GM18870 (cell line): ENCODE results near the gene ELFN2.
"Not testable (repeated sequence)": the region's sequence is repeated elsewhere in the genome, so short reads cannot be mapped to it uniquely, and the experiment has no call there.

Source experiments
- ATAC-seq: cut with Tn5 transposase; IDR thresholded peaks from one replicate; pipeline ENCODE4 v1.9.1; 2021; ENCODE audit warnings: moderate library complexity; ENCODE audit not compliant: unreplicated experiment

The ELFN2 gene

DNA sequence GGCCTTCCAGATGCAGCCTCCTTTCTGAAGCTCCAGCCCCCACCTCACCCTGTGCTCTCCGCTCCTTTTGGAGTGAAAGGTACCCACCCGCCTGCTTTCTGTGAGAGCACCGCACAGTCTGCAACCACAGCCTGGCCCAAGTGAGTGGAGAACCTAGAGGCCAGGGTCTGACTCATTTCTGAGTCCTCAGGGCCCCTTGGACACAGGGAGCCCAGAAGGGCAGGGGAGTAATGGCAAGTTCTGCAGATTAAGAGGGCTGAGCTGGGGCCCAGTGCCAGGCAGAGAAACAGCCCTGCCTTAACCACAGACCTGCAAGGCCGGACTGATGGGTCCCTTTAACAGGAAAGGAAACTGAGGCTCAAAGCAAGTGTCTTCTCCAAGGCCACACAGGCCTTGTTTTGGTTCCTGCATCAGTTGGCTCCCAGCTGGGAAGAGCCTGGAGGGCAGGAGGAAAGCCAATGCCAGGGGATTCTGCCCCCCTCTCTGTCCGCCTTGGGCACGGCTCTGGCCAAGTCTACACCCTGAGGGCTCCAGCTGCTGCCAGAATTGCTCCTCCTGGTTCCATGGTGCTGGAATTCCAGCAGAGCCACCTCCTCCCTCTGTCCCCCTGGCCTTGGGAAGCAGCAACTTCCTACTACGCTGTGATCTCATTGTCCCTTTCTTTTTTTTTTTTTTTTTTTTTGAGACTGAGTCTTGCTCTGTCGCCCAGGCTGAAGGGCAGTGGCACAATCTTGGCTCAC is 89.9 kb downstream of the ELFN2 start:
- no peak for ATAC-seq

DNA sequence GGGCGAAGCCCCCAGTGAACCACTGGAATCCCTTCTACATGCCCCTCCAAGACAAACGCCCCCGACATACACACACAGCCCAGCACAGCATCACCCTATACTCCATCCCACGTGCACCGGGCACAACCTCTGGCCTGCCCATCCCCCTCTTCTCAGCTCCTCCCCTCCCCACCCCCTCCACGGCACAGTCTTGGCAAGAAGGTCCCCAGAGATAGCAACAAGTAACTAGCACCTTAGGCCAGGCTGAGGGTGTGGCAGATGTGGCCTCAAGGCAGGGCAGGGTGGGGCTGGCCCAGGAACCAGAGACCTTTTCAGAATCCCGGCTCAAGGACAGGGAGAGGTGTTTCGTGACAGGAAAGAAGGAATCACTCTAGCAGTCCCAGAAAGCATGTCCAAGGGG is 90.7 kb downstream of the ELFN2 start:
- ATAC-seq: no peak

DNA sequence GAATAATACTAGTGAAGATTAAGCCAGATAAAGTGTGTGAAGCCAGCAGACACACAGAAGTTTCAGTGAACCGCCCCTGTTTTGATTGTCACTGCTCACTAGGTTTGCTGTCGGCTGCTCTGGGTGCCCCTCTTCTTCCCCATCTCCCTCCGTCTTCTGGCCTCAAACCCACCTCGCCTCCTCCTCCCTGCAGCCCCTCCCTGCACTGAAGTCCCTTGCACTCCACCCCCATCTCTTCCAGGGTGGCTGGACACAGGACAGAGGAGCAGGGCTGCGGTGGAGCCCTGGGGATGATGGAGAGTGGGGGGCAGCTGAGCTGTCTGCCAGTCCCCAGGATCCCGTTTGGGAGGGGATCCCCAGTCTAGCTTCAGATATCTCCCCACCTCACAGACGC is 91.5 kb downstream of the ELFN2 start:
- ATAC-seq: no peak

DNA sequence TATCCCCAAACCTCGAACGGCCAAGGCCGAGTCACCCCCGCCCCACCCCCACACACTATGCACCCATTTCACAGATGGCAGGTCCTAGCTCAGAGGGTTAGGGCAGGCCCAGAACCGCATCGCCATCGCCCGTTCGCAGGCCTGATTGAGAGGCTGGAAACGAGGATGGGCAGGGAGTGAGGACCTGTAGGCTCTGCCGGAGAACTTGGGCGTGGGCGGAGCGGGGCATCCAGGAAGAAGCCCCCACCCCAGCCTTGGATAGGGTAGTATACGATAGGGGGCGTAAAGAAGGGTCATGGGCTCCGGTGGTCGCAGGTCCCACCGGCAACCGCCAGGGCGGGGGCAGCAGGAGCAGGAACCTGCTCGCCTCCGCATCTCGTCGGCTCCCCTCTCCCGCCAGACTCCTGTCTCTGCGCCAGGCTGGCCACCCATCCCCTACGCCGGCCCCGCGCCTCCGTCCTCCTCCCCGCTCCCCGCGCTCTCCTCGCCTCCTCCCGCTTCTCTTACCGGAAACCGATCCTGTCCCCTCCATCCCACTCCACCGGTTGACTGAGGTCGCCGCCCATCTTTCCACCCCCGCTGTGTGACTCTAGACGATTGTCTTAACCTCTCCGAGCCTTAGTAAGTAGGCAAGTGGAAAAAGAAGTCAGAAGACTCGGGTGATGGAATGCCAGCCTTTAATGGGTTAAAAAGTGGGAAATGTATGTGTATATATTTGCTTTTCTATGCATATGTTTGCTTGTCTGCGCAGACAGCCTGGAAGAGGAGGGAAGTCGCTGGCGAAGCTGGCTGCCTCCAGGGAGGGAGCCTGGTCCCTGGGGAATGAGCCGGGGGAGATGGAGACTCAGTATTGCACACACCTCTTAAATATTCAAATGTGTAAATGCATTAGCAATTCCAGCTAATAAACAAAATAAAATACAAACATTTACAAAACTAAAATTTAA is 92.1 kb downstream of the ELFN2 start:
- no peak for ATAC-seq

DNA sequence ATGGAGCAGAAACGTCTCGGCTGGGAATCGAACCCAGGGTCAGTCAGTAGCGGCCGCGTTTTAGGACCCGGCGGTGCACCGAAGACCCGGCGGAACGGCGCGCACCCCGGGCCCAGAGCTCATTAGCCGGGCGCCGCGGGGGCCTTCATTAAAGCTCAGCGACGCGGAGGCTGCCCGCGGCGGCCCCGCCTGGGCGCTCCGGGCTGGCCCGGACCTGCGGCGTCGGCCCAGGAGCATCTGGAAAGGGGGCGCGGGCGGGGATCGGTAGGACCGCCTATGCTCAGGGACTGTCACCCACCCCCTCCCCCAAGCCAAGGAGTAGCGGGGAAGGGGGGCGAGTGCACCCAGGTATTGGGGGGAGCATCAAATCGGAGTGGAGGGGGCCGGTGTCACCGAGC is 92.8 kb downstream of the ELFN2 start:
- ATAC-seq: no peak

DNA sequence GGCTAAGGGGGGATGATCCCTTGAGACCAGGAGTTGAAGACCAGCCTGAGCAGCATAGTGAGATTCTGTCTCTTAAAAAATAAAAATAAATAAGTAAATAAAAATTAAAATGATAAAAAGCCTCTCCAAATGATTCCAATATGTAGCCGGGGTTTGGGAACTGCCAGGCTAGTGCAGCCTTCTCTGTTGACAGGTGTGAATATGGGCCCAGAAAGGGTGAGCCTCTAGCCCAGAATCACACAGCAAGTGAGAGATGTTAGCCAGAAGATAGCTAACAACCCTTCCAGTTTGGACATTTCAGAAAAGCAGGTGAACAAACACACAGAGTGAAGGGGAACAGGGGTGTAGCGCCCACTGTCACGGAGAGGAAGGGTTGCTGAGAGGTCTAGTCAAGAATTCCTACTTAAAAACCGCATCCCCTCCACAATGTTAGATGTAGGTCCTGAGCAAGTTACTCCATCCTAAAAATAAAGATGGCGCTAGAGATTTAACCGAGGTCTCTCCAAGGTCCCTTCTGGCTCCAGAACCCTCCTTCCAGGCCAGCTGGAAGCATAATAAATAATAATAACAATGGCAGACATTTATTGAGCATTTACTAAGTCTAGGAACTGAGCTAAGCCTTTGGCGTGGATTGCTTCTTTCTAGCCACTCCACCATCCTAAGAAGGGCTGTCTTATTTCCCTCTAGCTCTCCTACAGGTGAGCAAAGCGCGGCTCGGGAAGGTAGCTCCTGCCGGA is 93.4 kb downstream of the ELFN2 start:
- ATAC-seq: no peak

DNA sequence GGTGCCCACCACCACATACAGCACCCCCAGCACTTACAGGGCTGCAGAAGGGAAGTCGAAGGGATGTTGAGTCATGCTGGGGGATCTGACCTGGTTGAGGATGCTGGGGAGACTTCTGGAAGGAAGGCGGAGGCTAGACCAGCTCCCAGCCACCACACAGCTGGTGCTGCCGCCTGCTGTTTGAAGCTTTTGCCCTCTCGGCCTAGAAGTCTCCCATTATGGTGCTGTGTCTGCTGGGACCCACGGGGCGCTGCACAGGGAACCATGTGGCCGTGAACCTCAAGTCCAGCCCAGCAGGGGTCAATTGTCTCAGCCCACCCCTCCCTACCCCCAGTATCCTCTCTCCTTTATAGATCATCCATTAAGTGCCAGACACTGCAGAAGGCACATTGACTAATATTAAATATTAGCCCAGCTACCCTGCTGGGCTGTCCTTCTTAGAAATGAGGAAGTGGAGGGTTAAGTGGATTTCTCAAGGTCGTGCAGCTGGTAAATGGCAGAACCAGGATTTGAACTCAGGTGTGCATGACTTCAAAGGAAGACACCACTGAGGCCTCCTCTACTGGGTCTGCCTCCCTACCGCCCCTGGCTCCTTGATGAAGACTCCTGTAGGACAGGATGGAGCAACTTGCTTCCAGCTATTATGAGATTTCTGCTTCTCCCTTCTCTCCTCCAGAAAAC is 95.3 kb downstream of the ELFN2 start:
- no peak for ATAC-seq

DNA sequence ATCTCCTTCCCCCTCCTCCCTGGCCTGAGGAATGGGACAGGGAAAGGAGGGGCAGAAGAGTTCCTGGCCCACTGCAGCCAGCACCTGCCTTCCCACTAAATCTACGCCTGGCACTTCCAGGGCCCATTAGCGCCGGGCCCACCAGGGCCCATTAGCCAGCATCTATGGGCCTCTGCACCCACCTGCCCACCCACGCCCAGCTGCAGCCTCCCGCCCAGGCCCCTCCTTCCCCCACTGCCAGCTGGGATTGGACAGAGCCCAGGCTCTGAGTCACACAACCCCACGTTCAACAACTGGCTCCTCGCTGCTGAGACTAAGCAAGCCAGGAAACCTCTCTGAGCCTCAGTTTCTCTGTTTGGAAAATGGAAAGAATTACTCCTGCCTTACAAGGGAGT is 96.2 kb downstream of the ELFN2 start:
- no peak for ATAC-seq

DNA sequence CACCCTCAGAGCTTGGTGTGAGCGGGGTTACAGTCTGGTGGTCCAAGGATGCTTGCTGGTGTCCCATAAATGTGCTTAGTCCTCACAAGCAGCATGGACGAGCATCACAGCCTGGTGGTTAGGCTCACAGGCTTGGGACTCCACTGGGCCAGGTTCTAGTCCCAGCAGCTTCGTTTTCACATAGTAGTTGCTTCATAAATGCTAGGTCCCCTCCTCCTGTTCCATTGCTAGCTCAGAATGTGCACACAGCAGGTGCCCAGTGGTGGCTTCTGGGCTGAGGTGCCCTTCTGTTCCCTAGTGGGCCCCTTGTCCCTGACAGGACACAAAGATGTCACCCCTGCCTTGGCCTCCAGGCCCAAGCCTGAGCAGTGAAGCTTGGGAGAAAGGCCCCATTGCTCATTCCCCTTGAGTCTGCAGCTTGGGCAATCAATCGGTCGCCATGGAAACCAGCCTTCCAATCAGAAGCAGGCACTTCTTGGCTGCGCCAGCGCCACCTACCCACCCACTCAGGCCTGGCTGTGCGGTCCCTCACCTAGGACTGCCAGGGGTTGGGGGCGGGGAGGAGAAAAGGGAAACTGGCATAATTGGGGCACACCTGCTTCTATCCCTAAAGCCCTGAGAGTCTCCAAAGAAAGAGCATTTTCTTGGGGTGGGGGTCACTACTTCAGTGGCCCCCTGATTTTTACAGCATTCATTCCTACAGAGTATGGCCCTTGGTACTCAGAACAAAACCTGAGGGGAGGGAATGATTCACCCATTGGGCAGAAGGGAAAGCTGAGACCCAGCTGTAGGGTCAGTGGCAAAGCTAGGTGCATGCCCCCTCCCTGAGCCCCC is 96.9 kb downstream of the ELFN2 start:
- ATAC-seq: no peak

DNA sequence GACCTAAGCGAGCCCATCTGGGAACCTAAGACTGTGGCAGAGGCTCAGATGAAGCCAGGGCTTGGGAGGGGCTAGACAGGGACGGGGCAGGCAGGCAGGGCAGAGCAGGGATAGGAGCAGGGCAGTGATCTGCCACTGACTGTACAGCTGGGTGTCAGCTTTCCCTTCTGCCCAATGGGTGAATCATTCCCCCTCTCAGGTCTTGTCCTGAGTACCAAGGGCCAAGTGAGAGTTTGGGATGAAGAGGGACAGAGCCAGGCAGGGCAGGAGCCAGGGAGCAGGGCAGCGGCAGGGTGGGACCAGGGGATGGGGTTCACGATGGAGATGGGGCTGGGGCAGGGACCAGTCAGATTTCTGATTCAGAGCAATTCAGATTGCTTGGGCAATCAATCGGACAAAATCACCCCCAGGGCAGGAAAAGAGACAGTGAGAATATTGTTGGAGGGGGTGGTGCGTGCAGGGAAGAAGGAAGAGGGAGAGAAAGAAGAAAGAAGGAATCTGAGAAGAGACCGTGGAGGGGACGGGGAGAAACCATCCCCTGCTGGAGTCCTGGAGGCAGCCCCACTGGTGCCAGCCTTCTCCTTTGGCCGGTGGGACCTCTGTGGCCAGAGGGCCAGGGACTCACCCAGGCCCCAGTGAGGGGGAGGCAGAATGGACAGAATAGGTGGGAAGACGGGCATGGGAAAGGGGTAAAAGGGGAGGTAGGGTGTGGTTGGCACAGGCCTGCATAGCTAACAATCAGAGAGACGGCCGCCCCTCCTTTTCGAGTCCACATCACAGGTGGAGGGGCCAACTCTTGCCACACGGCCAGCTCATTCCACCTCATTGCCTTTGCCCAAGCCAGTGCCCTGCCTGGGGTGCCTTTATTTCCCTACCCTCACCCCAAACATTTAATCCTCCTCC is 97.8 kb downstream of the ELFN2 start:
- no peak for ATAC-seq

DNA sequence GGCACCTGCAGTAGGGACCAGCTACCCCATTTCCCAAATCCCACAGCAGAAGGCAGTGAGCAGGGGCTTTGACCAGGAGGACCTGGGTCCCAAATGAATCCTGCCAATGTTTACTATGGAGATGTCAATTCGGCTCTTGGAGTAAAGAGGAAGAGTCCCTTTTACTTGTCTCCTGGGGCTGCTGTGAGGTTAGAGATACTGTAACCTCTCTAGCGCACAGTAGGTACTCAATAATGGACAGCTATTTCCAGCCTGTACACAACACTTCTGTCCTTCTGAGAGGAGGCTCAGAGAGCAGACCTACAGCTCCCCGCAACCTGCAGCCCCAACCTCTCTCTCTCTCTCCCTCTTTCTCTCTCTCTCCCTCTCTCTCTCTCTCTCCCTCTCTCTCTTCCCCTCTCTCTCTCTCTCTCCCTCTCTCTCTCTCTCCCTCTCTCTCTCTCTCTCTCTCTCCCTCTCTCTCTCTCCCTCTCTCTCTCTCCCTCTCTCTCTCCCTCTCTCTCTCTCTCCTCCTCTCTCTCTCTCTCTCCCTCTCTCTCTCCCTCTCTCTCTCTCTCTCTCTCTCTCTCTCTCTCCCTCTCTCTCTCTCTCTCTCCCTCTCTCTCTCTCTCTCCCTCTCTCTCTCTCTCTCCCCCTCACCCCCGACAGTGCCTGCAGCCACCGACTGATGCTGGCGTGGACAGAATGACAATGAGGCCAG is 98.6 kb downstream of the ELFN2 start:
- not testable (repeated sequence) for ATAC-seq

DNA sequence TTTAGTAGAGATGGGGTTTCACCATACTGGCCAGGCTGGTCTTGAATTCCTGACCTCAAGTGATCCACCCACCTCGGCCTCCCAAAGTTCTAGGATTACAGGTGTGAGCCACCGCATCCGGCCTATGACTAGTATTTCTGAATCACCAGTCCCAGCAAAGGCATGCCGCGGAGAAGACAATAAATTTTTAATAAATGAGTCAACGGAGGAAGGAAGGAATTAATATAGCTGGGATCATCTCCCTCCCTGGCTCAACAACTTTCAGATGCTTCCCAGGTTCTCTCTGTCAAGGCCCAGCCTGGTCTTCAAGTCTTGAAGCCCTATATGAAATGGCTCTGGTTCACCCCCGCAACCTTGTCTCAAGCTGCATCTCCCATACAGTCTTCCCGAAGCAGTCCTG is 99.3 kb downstream of the ELFN2 start:
- ATAC-seq: no peak

DNA sequence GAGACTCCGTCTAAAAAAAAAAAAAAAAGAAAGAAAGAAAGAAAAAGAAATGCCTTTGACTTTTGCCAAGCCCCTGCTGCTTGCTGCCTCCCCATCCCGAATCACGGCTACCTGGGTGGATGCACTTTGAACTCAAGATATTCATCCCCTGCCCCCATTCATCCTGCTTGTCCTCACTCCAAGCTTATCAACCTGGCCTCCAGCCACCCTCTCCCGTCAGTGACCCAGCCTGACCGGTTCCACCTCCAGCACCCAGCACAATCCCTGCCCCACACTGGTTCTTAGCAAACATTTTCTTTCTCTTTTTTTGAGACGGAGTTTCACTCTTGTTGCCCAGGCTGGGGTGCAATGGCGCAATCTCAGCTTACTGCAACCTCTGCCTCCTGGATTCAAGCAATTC is 100.6 kb downstream of the ELFN2 start:
- no peak for ATAC-seq

DNA sequence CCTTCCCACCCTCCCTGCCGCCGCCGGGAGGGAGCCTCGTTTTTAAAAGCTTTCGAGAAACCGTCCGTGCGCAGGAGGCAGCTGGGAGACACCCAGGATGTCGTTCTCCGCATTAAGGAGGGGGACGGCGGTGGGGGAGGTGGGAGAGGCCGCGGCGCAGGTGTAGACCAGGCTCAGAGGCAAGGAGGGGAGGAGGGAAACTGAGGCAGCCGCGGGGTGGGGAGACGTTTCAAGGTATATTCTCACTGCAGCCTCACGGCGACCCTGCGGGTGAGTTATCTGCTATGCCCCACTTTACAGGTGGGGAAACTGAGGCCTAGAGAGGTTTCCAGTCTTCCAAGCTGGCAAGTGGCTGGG is 102.3 kb downstream of the ELFN2 start:
- ATAC-seq: no peak

DNA sequence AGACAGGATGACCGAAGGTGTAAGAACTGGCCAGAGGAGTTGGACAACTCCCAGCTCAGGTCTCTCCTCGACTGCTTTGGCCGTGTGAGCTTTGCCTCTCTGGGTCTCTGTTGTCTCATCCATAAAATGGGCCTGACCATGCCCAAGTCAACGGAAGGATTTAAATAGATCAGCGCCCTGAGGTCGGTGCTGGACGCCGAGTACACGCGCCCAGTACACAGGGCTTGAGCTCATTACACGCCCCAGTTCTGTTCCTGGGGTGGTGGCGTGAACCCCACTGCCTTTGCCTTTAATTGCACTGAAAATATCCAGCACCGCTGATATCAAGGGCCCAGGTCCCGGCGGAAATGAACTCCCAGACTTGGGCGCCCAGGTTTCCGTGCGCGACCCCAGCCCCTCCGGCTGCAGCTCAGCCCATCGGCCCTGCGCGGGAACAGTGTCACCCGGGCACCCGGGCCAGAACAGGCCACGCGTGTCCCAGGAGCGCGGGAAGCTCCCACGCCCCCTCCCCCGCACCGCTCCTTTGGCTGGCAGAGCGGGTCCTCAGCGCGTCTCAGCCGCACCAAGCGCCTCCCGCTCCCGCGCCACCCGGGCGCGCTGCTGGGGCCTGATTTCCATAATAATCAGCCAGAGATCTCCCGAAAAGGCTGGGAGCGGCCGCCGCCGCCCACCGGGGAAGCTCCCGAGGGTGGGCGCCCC is 102.8 kb downstream of the ELFN2 start:
- no peak for ATAC-seq

DNA sequence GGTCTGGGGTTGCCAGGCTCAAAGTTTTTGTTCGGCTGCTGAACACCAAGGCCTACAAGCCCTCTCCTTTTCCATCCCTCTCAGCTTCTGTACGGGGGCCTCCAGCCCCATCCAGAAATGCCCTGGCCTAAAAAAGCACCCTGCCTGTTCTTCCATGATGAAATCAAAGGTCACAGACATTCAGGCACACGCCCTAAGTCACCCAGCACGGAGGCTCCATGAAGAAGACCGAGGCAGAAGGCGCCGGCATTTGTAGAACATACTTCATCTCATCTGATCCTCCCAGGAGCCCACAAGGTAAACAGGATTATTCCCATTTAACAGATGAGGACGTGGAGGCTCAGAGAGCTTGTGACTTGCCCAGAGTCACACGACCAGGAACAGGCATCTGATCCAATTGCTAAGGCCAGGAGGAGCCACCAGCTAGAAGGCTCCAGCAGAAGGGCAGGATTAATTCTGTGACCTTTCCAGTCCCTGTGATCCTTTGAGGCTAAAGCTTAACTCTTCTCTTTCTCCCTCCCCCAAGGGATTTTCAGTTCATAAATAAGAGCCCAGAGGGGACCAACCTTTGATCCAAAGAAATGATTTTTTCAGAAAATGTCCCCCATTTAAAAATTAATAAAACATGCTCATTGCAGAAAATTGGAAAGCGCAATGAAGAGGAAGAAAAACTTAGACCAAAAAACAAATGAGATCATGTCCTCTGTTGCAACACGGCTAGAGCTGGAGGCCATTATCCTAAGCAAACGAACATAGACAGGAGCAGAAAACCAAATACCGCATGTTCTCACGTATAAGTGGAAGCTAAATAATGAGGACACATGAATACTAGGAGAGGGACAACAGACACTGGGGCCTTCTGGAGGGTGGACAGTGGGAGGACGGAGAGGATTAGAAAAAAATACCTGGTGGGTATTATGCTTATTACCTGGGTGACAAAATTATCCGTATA is 106.3 kb downstream of the ELFN2 start:
- no peak for ATAC-seq

DNA sequence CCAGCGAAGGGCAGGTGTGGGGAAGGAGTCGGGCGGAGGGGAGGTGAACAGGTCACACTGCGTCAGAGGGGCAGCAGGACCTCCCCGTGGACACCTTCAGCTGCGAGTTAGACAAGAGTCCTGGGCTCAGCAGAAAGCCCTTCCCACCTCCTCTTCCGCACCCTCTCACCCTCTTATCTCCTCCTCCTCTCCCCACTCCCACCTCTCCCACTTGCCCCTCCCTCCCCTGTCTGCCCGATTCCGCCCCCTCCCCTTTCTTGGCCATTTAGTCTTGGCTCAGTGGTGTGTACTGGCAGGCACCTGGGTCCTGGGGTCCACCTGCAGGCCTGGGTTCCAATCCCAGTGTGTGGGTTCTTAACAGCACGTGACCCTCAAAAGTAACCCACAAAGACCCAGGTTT is 107.8 kb downstream of the ELFN2 start:
- no peak for ATAC-seq
